HepG2 (cell line): ENCODE results near the gene ULBP2. TPM values are rescaled to one million over a fixed set of nuclear protein-coding genes. Genes with fewer than 3 reads are reported as not detected.

Experiments
- ATAC-seq: fragments of 200-7000 bp; cut with Tn5 transposase; 3 replicates; pipeline ENCODE4 v1.9.1; 2020; ENCODE audit warnings: mild to moderate bottlenecking, moderate library complexity
- BruUV-seq: library from RNA; stranded (reverse); fragments of 400-500 nt; replicated peaks from 2 replicates; lab custom pipeline; 2021; lab: Mats Ljungman, UMichigan
- CTCF ChIA-PET: fragments of 300-600 bp; formaldehyde crosslinking; extraction: SDS; loops from one replicate; lab custom pipeline; 2021; ENCODE audit warnings: low total read pairs, inconsistent platforms, low intra/inter-chr PET ratio; lab: Yijun Ruan, JAX
- POLR2A ChIA-PET: fragments of 350-600 bp; sonication (Branson Sonifier 250); formaldehyde crosslinking; loops from one replicate; lab custom pipeline; 2020; ENCODE audit warnings: antibody characterized with exemption, inconsistent platforms; lab: Yijun Ruan, JAX
- DNase-seq: peaks from one replicate; pipeline ENCODE4 v3.0.0-alpha.2; 2015; ENCODE audit warnings: low spot score
- FAIRE-seq: peaks from 3 replicates; lab custom pipeline; 2011; peaks lifted over from hg19 to GRCh38; lab: Jason Lieb, UNC
- H2AFZ ChIP-seq: one replicate; pipeline ENCODE4 v1.6.1; 2011; ENCODE audit warnings: low read length, inconsistent platforms
- H3K27ac ChIP-seq: fragments of 300-600 bp; 3 replicates; pipeline ENCODE4 v1.8.0; 2011; ENCODE audit warnings: mixed run types, mild to moderate bottlenecking, mixed read lengths, low read length, inconsistent platforms; ENCODE audit not compliant: insufficient read depth; ENCODE audit errors: extremely low read length
- H3K27me3 ChIP-seq, 2 experiments: fragments of 200-600 bp in 1 of 2; 2 replicates in 1 of 2; 3 replicates in 1 of 2; pipeline versions ENCODE4 v1.6.0 to v1.8.0; 2011; ENCODE audit warnings: low read length in 2 of 2, mild to moderate bottlenecking in 2 of 2, moderate library complexity in 2 of 2, inconsistent platforms in 1 of 2; ENCODE audit not compliant: insufficient read depth in 2 of 2, control insufficient read depth in 1 of 2
- H3K36me3 ChIP-seq, 2 experiments: fragments of 200-600 bp in 1 of 2; replicated peaks in 1 of 2; 2 replicates in 1 of 2; 3 replicates in 1 of 2; pipeline versions ENCODE4 v1.5.1 to v1.8.0; 2011; ENCODE audit warnings: low read length in 2 of 2, inconsistent platforms in 1 of 2; ENCODE audit not compliant: insufficient read depth in 2 of 2, control insufficient read depth in 1 of 2
- H3K4me1 ChIP-seq: 2 replicates; pipeline ENCODE4 v1.5.1; 2012; ENCODE audit warnings: low read length, inconsistent platforms; ENCODE audit not compliant: insufficient read depth
- H3K4me2 ChIP-seq: 2 replicates; pipeline ENCODE4 v1.6.0; 2011; ENCODE audit warnings: low read depth, low read length, inconsistent platforms
- H3K4me3 ChIP-seq, 3 experiments: fragments of 200-600 bp in 1 of 3; sonication (generic), shearing (Covaris generic) in 1 of 3; replicated peaks in 1 of 3; 2 replicates each; pipeline ENCODE4 v1.5.1; 2011 to 2016; ENCODE audit warnings: low read length in 3 of 3, inconsistent platforms in 2 of 3, low read depth in 2 of 3, mild to moderate bottlenecking in 2 of 3, control low read depth in 1 of 3, mixed read lengths in 1 of 3; ENCODE audit not compliant: insufficient read depth in 1 of 3
- H3K79me2 ChIP-seq: one replicate; pipeline ENCODE4 v1.6.1; 2011; ENCODE audit warnings: low read length, inconsistent platforms; ENCODE audit not compliant: insufficient read depth
- H3K9ac ChIP-seq: 2 replicates; pipeline ENCODE4 v1.6.0; 2011; ENCODE audit warnings: mild to moderate bottlenecking, low read depth, low read length, inconsistent platforms; ENCODE audit not compliant: insufficient read depth
- H3K9me3 ChIP-seq: 2 replicates; pipeline ENCODE4 v1.5.1; 2012; ENCODE audit warnings: mild to moderate bottlenecking, low read length
- H4K20me1 ChIP-seq: 2 replicates; pipeline ENCODE4 v1.6.0; 2011; ENCODE audit warnings: inconsistent platforms, mild to moderate bottlenecking, low read length, moderate library complexity; ENCODE audit not compliant: insufficient read depth
- CBX2 ChIP-seq, 2 experiments: fragments of 200-600 bp in 1 of 2; sonication (generic); formaldehyde crosslinking in 1 of 2; IDR thresholded peaks; 2 replicates each; pipeline versions ENCODE4 v1.7.0 to v1.8.1; 2018 to 2022; ENCODE audit warnings: low read depth in 2 of 2, low read length in 1 of 2, mild to moderate bottlenecking in 1 of 2, missing genetic modification reagents in 1 of 2
- HDAC1 ChIP-seq: sonication (generic); formaldehyde crosslinking; IDR thresholded peaks from 2 replicates; pipeline ENCODE4 v1.5.1; 2020; ENCODE audit warnings: mild to moderate bottlenecking, missing genetic modification reagents
- HHEX ChIP-seq: IDR thresholded peaks from 2 replicates; pipeline ENCODE4 v1.6.1; 2016; ENCODE audit warnings: control low read depth
- HOXD1 ChIP-seq: sonication (generic); formaldehyde crosslinking; IDR thresholded peaks from 2 replicates; pipeline ENCODE4 v1.5.0; 2020; ENCODE audit warnings: missing genetic modification reagents
- KLF11 ChIP-seq: IDR thresholded peaks from 2 replicates; pipeline ENCODE4 v1.6.1; 2016; ENCODE audit warnings: missing compliant biosample characterization
- REPIN1 ChIP-seq: sonication (generic); formaldehyde crosslinking; IDR thresholded peaks from 2 replicates; pipeline ENCODE4 v1.8.0; 2022; ENCODE audit warnings: missing genetic modification reagents, low read depth, mild to moderate bottlenecking, borderline replicate concordance
- RXRB ChIP-seq: IDR thresholded peaks from 2 replicates; pipeline ENCODE4 v1.6.1; 2016; ENCODE audit warnings: borderline replicate concordance, missing genetic modification reagents, missing compliant biosample characterization
- SOX13 ChIP-seq, 3 experiments: fragments of 450-650 bp in 1 of 3; sonication (generic) in 1 of 3; formaldehyde crosslinking in 1 of 3; IDR thresholded peaks in 2 of 3; conservative IDR thresholded peaks in 1 of 3; 2 replicates each; pipeline versions ENCODE4 v1.5.0 to v1.6.1; 2016 to 2020; ENCODE audit warnings: antibody characterized with exemption in 1 of 3, mild to moderate bottlenecking in 1 of 3, missing compliant biosample characterization in 1 of 3, missing genetic modification reagents in 1 of 3, moderate library complexity in 1 of 3
- TBX2 ChIP-seq: sonication (generic); formaldehyde crosslinking; IDR thresholded peaks from 2 replicates; pipeline ENCODE4 v1.5.0; 2020; ENCODE audit warnings: missing genetic modification reagents, mild to moderate bottlenecking, borderline replicate concordance
- ZFP36L1 ChIP-seq: sonication (generic); formaldehyde crosslinking; IDR thresholded peaks from 2 replicates; pipeline ENCODE4 v1.8.0; 2022; ENCODE audit warnings: mild to moderate bottlenecking, missing genetic modification reagents, moderate library complexity
- ZNF3 ChIP-seq: IDR thresholded peaks from 2 replicates; pipeline ENCODE4 v1.7.0; 2017; ENCODE audit warnings: inconsistent platforms
- ZNF629 ChIP-seq: sonication (generic); formaldehyde crosslinking; conservative IDR thresholded peaks from 2 replicates; pipeline ENCODE4 v1.5.0; 2020; ENCODE audit warnings: missing genetic modification reagents
- WGBS: methylation state at CpG from one replicate; pipeline ENCODE4 v1.1.6; 2017; ENCODE audit warnings: low lambda C conversion rate; 5-methylcytosine and 5-hydroxymethylcytosine counted together
- in situ Hi-C: cut with HindIII; loops from 2 replicates; pipeline ENCODE4 v1.10.0; 2017; ENCODE audit warnings: low pct_unique_long_range_greater_than_20kb; ENCODE audit not compliant: extremely low pct_ligation_motif_present
- intact Hi-C: fragments of 100-400 bp; cut with micrococcal nuclease; formaldehyde crosslinking; loops from one replicate; pipeline ENCODE4 v1.10.0; 2022; ENCODE audit not compliant: unreplicated experiment
- polyA plus RNA-seq, 8 experiments: library from polyadenylated mRNA; depleted of rRNA in 3 of 8; stranded (reverse) in 7 of 8; unstranded in 1 of 8; fragments of >200 nt; fragmentation: Illumina TruSeq in 4 of 8; extraction: Trizol in 4 of 8; gene quantifications; 2 replicates each; pipeline versions ENCODE4 v1.2.1 to v1.2.3, GENCODE V29; 2011 to 2016; ENCODE audit warnings: low read depth in 4 of 8, missing spikeins in 1 of 8, mixed read lengths in 1 of 8; ENCODE audit not compliant: insufficient read depth in 1 of 8
- total RNA-seq, 5 experiments: library from RNA; depleted of rRNA; stranded (reverse); fragments of >200 nt; fragmentation: Illumina TruSeq; extraction: Trizol; gene quantifications; 2 replicates each; pipeline ENCODE4 v1.2.3, GENCODE V29; 2016; ENCODE audit warnings: low read depth in 1 of 5
- TF ChIP-seq, protein P1 (sequence below): sonication (generic); formaldehyde crosslinking; IDR thresholded peaks from 2 replicates; pipeline ENCODE4 v1.8.0; 2022; ENCODE audit warnings: missing genetic modification reagents, mild to moderate bottlenecking, inconsistent platforms, borderline replicate concordance
- TF ChIP-seq, protein P2 (sequence below): sonication (generic); formaldehyde crosslinking; IDR thresholded peaks from 2 replicates; pipeline ENCODE4 v1.5.1; 2020; ENCODE audit warnings: mild to moderate bottlenecking, moderate library complexity, missing genetic modification reagents

ULBP2 gene
- total and polyA plus RNA-seq, 2 of the 13 experiments (the other 11 are each of a cell fraction or from before 2014, with no cell fraction given): not detected

DNA sequence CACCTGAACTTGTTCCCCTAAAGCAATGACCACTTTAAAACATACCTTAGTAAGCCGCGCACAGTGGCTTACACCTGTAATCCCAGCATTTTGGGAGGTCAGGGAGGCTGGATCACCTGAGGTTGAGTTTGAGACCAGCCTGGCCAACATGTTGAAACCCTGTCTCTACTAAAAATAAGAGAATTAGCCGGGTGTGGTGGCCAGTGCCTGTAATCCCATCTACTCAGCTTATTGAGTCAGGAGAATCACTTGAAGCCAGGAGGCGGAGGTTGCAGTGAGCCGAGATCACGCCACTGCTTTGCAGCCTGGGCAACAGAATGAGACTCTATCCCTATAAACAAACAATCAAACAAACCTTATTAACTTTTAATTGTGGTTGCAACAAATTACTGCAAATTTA, 42.3 kb upstream of the ULBP2 start:
- ChIA-PET POLR2A (no interaction called here), CTCF (no interaction called here)
- DNase-seq (no peak), ATAC-seq (no peak), FAIRE-seq (no peak)
- Histone ChIP-seq H3K4me2 (no peak overlapping the region), H2AFZ (no peak overlapping the region), H3K9ac (no peak overlapping the region), H3K27ac (no peak overlapping the region), H3K4me1 (peaks cover 39% of the 10 kb centered on the region), H3K9me3 (no peaks in the 10 kb centered on the region), H4K20me1 (no peaks in the 10 kb centered on the region), H3K4me3 (no peak overlapping the region), H3K79me2 (no peaks in the 10 kb centered on the region), H3K36me3 (no peaks in the 10 kb centered on the region), H3K27me3 (peaks cover 7 to 73% of the 10 kb centered on the region in 2 experiments)
- no TSS peak for BruUV-seq
- no peak for TF ChIP-seq HDAC1 (CRISPR knock-in tag)
- no peak for TF ChIP-seq ZNF629 (CRISPR knock-in tag)
- intact Hi-C loops (no loop called here), in situ Hi-C loops (no loop called here)
- WGBS: 57% methylated on average over 6 of the region's 6 CpGs

DNA sequence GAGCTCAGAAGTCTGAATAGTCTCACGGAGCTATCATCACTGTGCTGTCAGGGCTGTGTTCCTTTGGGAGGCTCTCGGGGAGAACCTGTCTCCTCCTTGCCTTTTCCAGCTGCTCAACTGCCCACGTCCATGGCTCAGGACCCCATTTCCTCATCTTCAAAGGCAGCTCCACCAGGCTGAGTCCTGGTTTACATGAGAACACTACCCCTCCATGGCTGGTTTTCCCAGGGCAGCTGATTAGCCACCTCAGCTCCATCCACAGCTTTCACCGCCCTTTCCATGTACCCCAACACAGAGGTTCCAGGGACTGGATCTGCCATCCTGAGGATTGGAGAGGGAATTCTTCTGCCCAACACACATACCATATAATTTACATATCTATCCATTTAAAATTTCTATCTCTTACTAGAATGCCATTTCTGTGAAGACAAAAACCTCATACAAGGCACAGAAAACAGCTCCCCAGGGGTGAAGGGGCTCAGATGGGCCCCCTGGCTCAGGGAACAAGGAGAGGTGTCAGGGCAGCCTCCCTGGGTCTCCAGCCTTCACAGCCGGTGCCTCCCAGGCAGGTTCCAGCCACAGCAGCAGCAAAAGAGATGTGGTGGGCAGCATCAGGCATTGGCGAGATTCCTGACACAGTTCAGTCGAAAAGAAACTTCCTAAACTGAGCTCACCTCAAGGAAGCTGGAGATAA, 41.7 kb upstream of the ULBP2 start:
- no peak for DNase-seq
- intact Hi-C loops (no loop called here), in situ Hi-C loops (no loop called here)
- 13% methylated on average over 5 of the region's 7 CpGs for whole genome bisulfite sequencing
- Histone ChIP-seq H3K4me1 (peaks cover 41% of the 10 kb centered on the region), H3K9me3 (no peaks in the 10 kb centered on the region), H3K9ac (no peak overlapping the region), H3K27ac (no peak overlapping the region), H3K4me3 (no peak overlapping the region), H4K20me1 (no peaks in the 10 kb centered on the region), H3K27me3 (peaks cover 7 to 74% of the 10 kb centered on the region in 2 experiments), H3K79me2 (no peaks in the 10 kb centered on the region), H2AFZ (no peak overlapping the region), H3K36me3 (no peaks in the 10 kb centered on the region), H3K4me2 (no peak overlapping the region)
- ChIA-PET CTCF (no interaction called here), POLR2A (no interaction called here)
- no peak for FAIRE-seq
- BruUV-seq: no TSS peak
- no peak for ATAC-seq
- no peak for TF ChIP-seq SOX13 (IDR thresholded peaks at IDR 0.05)
- TF ChIP-seq SOX13 (CRISPR knock-in tag; conservative IDR thresholded peaks at IDR 0.05 in 1 of 2, IDR thresholded peaks at IDR 0.05 in 1 of 2): no peak
- TF ChIP-seq ZFP36L1: no peak
- no peak for TF ChIP-seq REPIN1 (CRISPR knock-in tag)
- TF ChIP-seq KLF11 (CRISPR knock-in tag): no peak
- no peak for TF ChIP-seq ZNF3 (CRISPR knock-in tag)
- TF ChIP-seq, protein P1, sequence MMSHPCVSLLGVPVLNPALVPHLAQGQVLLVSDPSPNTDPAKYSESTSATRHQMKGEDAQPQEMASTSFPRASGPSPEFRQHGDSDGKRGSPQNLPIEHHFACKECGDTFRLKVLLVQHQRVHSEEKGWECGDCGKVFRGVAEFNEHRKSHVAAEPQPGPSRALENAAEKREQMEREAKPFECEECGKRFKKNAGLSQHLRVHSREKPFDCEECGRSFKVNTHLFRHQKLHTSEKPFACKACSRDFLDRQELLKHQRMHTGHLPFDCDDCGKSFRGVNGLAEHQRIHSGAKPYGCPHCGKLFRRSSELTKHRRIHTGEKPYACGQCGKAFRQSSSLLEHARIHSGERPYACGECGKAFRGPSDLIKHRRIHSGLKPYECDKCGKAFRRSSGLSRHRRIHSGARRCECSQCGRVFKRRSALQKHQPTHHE (CRISPR knock-in tag): no peak
- no peak for TF ChIP-seq RXRB (CRISPR knock-in tag)
- TF ChIP-seq TBX2: no peak
- no peak for TF ChIP-seq HOXD1
- TF ChIP-seq CBX2 (IDR thresholded peaks at IDR 0.05; ENCODE audit: low read depth, low read length): no peak
- TF ChIP-seq CBX2 (CRISPR knock-in tag; IDR thresholded peaks at IDR 0.05; ENCODE audit: low read depth): no peak
- no peak for TF ChIP-seq HHEX
- TF ChIP-seq, protein P2, sequence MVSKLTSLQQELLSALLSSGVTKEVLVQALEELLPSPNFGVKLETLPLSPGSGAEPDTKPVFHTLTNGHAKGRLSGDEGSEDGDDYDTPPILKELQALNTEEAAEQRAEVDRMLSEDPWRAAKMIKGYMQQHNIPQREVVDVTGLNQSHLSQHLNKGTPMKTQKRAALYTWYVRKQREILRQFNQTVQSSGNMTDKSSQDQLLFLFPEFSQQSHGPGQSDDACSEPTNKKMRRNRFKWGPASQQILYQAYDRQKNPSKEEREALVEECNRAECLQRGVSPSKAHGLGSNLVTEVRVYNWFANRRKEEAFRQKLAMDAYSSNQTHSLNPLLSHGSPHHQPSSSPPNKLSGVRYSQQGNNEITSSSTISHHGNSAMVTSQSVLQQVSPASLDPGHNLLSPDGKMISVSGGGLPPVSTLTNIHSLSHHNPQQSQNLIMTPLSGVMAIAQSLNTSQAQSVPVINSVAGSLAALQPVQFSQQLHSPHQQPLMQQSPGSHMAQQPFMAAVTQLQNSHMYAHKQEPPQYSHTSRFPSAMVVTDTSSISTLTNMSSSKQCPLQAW (CRISPR knock-in tag): no peak
